Measurements from ENCODE around the gene HAND1. TPM values are rescaled to one million over a fixed set of nuclear protein-coding genes. Genes with fewer than 3 reads are reported as not detected.

Gene HAND1
- total and polyA plus RNA-seq, 2 donors (not counting 1 experiment from before 2014, with no cell fraction given), result not detected

- whole genome bisulfite sequencing (ENCODE audit: insufficient coverage), result 17% methylated on average over 5 of the region's 10 CpGs
- ChIA-PET POLR2A (no interaction called here), CTCF (interaction anchor here (4.3 kb wide), 1 partner anchor 17 kb away, joined by 12 read pairs; no protein-coding TSS in a partner anchor)
- Histone ChIP-seq H3K9me3 (ENCODE audit: control extremely low read depth in 1 of 3, control insufficient read depth in 2 of 3, insufficient read depth in 1 of 3, low read length in 2 of 3) (no peaks in the 10 kb centered on the region), H3K4me3 (ENCODE audit: control extremely low read depth in 1 of 5, extremely low read depth in 1 of 5, insufficient read depth in 1 of 5, low read depth in 2 of 5, low read length in 4 of 5) (peak overlapping the region; percentile 27 to 99 (median 78)), H3K4me1 (ENCODE audit: control insufficient read depth in 2 of 2, insufficient read depth in 2 of 2, low read length in 2 of 2) (peaks cover 24 to 32% of the 10 kb centered on the region in 2 donors), H3K27me3 (replicated peaks in 1 of 4; ENCODE audit: control extremely low read depth in 1 of 4, control insufficient read depth in 3 of 4, insufficient read depth in 4 of 4, low read length in 3 of 4) (no peaks in the 10 kb centered on the region), H3K4me2 (replicated peaks; ENCODE audit: low read depth, low read length, poor library complexity, severe bottlenecking) (peak overlapping the region; percentile 91), H3K27ac (ENCODE audit: low read length in 2 of 2) (peak overlapping the region in 1 of 2 donors; percentile 69), H4K20me1 (ENCODE audit: control insufficient read depth, insufficient read depth, low read length, poor library complexity, severe bottlenecking) (peaks cover 17% of the 10 kb centered on the region), H2AFZ (ENCODE audit: insufficient read depth, low read depth, low read length, poor library complexity, severe bottlenecking) (peak overlapping the region; percentile 100), H3K36me3 (replicated peaks in 1 of 2; ENCODE audit: control extremely low read depth in 1 of 2, control insufficient read depth in 1 of 2, extremely low read depth in 1 of 2, insufficient read depth in 2 of 2, low read length in 1 of 2) (peaks cover 0 to 31% of the 10 kb centered on the region in 2 experiments), H3K9ac (ENCODE audit: low read length) (peak overlapping the region; percentile 93), H3K79me2 (ENCODE audit: control insufficient read depth, insufficient read depth, low read length) (peaks cover 67% of the 10 kb centered on the region)
- Mint-ChIP-seq H3K27ac (peak overlapping the region; percentile 77), H3K4me1 (peaks cover 53% of the 10 kb centered on the region), H3K4me3 (peak overlapping the region; percentile 90), H3K27me3 (no peaks in the 10 kb centered on the region), H3K9me3 (ENCODE audit: insufficient read depth) (no peaks in the 10 kb centered on the region)
- TF ChIP-seq EZH2 (IDR thresholded peaks at IDR 0.05; ENCODE audit: borderline replicate concordance, insufficient read depth, low read depth, low read length, poor library complexity, severe bottlenecking) (no peak), CTCF (IDR thresholded peaks at IDR 0.05) (no peak)
- intact Hi-C loops (cut with micrococcal nuclease), result no loop called here
- DNase-seq (no peak), ATAC-seq (ENCODE audit: low read depth) (no peak)
Observed at GRCh38 chr5:154447089-154447725, 30.8 kb downstream of the HAND1 start.
